A549 treated with Mapracorat at 1 μM for 4 hours (cell line): Measurements from ENCODE around the gene KDM1B. TPM values are rescaled to one million over a fixed set of nuclear protein-coding genes. Genes with fewer than 3 reads are reported as not detected.

Experiments used
- total RNA-seq: library from RNA; stranded (reverse); fragments of 200-300 nt; extraction: Qiagen RNA extraction; gene quantifications from 5 replicates; pipeline ENCODE4 v1.2.3, GENCODE V29; 2022

KDM1B gene
- total RNA-seq, result 6.5 to 7.5 TPM (median 7.3 TPM) in 5 replicates

GRCh38 chr6:18155150-18155863 is at the start of gene KDM1B:
KDM1B (plus strand) TSS chr6:18155422; CDS start chr6:18159896, 4,474 bp downstream.

GRCh38 chr6:18122128-18123093 is 32.8 kb upstream of the KDM1B start, which contains the start of gene NHLRC1:
NHLRC1 (minus strand) TSS chr6:18122677; CDS start chr6:18122606, 71 bp downstream.

GRCh38 chr6:18154507-18155149 is 594 bp upstream of the KDM1B start, which contains the start of gene TPMT:
TPMT (minus strand) TSS chr6:18155077; CDS start chr6:18149127, 5,950 bp downstream.

GRCh38 chr6:18264219-18264922 is 109.1 kb downstream of the KDM1B start, which contains the start of gene DEK:
DEK (minus strand) TSS chr6:18264530; CDS start chr6:18263987, 543 bp downstream.

Other genes starting within 250 kb of the KDM1B start
- gene KIF13A, start 167.8 kb upstream of the KDM1B start, total RNA-seq, result 17.2 to 18.6 TPM (median 18.1 TPM) in 5 replicates
- gene NHLRC1, start 32.7 kb upstream of the KDM1B start, total RNA-seq, result 1.3 to 2.0 TPM (median 1.6 TPM) in 5 replicates
- 5.5 to 6.0 TPM (median 5.8 TPM) in 5 replicates for gene TPMT, start 345 bp upstream of the KDM1B start, total RNA-seq
- 68.5 to 92.5 TPM (median 83.4 TPM) in 5 replicates for gene DEK, start 109.1 kb downstream of the KDM1B start, total RNA-seq
- 0.16 to 0.81 TPM (median 0.41 TPM) in 5 replicates for gene RNF144B, start 231.9 kb downstream of the KDM1B start, total RNA-seq